Neuron (in vitro differentiated cells): ENCODE results near the gene SLC25A34.

Experiments used
- H2AFZ ChIP-seq: one replicate; pipeline ENCODE4 v1.6.1; 2013; ENCODE audit warnings: low read depth, mild to moderate bottlenecking, inconsistent platforms, low read length, moderate library complexity
- H3K27me3 ChIP-seq: one replicate; pipeline ENCODE4 v1.6.1; 2013; ENCODE audit warnings: low read length; ENCODE audit not compliant: insufficient read depth
- H3K36me3 ChIP-seq: one replicate; pipeline ENCODE4 v1.6.1; 2013; ENCODE audit warnings: low read length; ENCODE audit not compliant: insufficient read depth
- H3K4me1 ChIP-seq: one replicate; pipeline ENCODE4 v1.6.1; 2013; ENCODE audit warnings: low read length; ENCODE audit not compliant: insufficient read depth
- H3K4me3 ChIP-seq: 2 replicates; pipeline ENCODE4 v1.5.1; 2013; ENCODE audit warnings: mild to moderate bottlenecking, low read length, moderate library complexity
- H3K9me3 ChIP-seq: one replicate; pipeline ENCODE4 v1.6.1; 2013; ENCODE audit warnings: low read length

SLC25A34 gene

DNA sequence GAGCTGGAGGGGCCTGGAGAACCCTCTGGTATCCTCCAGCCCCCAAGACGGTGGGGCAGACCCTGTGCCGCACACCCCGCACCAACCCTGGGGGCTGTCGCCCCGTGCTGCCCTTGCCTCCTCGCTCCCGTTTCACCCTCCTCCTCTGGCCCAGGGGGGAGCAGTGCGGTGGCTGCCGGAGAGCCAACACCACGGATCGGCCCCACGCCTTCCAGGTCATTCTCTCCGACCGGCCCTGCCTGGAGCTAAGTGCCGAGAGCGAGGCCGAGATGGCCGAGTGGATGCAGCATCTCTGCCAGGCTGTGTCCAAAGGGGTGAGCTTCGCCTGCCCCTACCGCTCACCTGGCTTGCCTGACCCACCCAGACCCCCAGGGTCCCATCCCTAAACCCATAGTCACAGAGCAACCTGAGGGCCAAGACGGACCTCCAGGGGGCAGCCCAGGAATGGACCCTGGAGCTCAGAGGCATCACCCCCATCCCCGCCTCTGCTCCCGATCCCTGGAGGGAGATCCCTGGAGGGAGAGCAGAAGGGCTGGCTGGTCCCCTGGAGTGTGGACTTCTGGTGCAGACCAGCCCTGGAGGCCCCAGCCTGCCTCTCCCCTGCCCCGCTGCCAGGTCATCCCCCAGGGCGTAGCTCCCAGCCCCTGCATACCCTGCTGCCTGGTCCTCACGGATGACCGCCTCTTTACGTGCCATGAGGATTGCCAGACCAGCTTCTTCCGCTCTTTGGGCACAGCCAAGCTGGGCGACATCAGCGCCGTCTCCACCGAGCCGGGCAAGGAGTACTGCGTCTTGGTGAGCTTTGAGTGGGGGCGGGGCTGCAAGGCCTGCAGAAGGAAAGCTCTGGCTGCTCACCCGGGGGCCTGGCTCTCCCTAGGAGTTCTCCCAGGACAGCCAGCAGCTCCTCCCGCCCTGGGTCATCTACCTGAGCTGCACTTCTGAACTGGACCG, 4.0 kb upstream of the SLC25A34 start:
- Histone ChIP-seq H3K4me3 (no peak overlapping the region), H2AFZ (no peak overlapping the region), H3K9me3 (no peaks in the 10 kb centered on the region), H3K4me1 (no peaks in the 10 kb centered on the region), H3K36me3 (peaks cover 54% of the 10 kb centered on the region), H3K27me3 (no peaks in the 10 kb centered on the region)

DNA sequence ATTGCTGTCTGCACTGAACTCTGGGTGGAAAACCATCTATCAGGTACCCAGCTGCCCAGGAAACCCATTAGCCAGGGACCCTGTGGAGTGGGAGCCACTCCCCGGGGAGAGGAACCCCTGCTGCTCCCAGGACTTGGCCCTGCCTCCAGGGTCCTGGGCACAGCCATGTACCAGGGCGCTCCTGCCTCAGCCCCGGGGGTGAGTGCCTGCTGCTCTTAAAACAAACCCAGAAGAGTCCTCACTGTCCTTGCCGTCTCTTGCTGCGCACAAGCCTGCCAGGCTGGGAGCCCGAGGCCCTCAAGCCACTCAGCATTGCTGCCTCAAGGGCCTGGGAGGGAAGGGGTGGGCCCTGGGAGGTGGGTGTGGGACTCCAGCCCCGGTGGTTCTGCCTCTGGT, 3.4 kb upstream of the SLC25A34 start:
- Histone ChIP-seq H3K9me3 (no peaks in the 10 kb centered on the region), H3K27me3 (no peaks in the 10 kb centered on the region), H3K4me3 (no peak overlapping the region), H3K4me1 (no peaks in the 10 kb centered on the region), H3K36me3 (peaks cover 47% of the 10 kb centered on the region), H2AFZ (no peak overlapping the region)

GRCh38 chr1:15733218-15733725, 2.8 kb upstream of the SLC25A34 start:
- Histone ChIP-seq H3K9me3 (no peaks in the 10 kb centered on the region), H3K27me3 (no peaks in the 10 kb centered on the region), H3K4me3 (no peak overlapping the region), H3K36me3 (peaks cover 41% of the 10 kb centered on the region), H2AFZ (no peak overlapping the region), H3K4me1 (peaks cover 4% of the 10 kb centered on the region)

DNA sequence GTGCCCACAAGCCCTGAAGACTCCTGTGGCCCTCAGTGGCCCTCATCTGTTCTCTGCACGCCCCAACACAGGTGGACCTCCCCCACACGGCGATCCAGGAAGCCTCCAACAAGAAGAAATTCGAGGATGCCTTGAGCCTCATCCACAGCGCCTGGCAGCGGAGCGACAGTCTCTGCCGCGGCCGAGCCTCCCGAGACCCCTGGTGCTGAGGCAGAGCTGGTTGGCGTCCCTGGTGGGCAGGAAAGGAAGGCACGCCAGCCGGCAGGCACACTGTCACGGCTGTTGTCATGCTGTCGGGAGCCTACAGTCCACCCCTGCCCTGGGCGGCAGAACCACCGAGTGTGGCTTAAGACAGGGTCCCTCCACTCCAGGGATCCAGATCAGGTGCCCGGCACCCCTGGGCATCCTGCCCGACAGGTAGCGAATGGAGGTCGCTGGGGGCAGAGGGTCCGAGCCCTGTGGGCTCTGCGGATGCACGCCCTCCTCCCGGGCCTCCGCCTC, 2.3 kb upstream of the SLC25A34 start:
- H3K36me3 ChIP-seq: peaks cover 36% of the 10 kb centered on the region
- H3K27me3 ChIP-seq: no peaks in the 10 kb centered on the region
- no peak overlapping the region for H2AFZ ChIP-seq
- H3K4me3 ChIP-seq: no peak overlapping the region
- peaks cover 7% of the 10 kb centered on the region for H3K4me1 ChIP-seq
- H3K9me3 ChIP-seq: no peaks in the 10 kb centered on the region

- peaks cover 7% of the 10 kb centered on the region for H3K4me1 ChIP-seq
- H3K27me3 ChIP-seq: no peaks in the 10 kb centered on the region
- H3K4me3 ChIP-seq: no peak overlapping the region
- H3K9me3 ChIP-seq: no peaks in the 10 kb centered on the region
- H3K36me3 ChIP-seq: peaks cover 31% of the 10 kb centered on the region
- no peak overlapping the region for H2AFZ ChIP-seq
Observed at GRCh38 chr1:15734296-15734695, 1.8 kb upstream of the SLC25A34 start.

GRCh38 chr1:15734901-15735300, 1.2 kb upstream of the SLC25A34 start:
- H3K4me3 ChIP-seq: no peak overlapping the region
- H2AFZ ChIP-seq: no peak overlapping the region
- H3K9me3 ChIP-seq: no peaks in the 10 kb centered on the region
- H3K36me3 ChIP-seq: peaks cover 28% of the 10 kb centered on the region
- no peaks in the 10 kb centered on the region for H3K27me3 ChIP-seq
- peaks cover 7% of the 10 kb centered on the region for H3K4me1 ChIP-seq

DNA sequence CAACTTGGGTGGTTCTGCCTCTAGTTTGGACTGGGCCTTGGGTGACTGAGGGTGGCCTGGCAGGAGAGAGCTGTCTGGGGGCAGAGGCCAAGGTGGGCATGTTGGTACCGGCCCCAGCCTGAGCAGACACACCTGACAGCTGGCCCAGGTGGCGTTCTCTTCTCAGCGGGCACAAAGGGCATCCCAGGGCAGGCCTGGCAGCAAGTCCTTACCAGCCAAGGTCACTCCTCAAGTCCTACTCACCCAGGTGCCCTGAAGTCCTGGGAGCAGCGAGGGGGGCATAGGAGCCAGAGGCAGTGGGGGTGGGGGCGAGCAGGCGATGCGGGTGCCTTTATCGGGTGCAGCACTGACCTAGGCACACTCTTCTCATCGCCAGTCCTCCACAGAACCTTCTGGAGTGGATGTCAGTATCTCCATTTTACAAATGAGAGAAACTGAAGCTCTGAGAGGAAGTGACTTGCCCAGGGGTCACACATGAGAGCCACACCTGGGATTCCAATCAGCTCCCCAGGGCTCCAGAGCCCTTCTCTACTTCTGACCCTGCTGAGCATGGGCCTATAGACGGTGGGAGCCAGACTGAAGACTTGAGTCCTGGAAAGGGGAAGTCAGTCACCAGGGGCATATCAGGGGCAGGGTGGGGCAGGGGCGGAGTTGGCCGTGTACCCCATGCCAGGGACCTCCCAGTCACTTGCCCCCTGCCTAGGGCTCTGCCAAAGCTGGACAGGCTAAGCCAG, 587 bp upstream of the SLC25A34 start:
- Histone ChIP-seq H3K9me3 (no peaks in the 10 kb centered on the region), H3K4me1 (peaks cover 7% of the 10 kb centered on the region), H2AFZ (no peak overlapping the region), H3K36me3 (peaks cover 26% of the 10 kb centered on the region), H3K27me3 (no peaks in the 10 kb centered on the region), H3K4me3 (no peak overlapping the region)

DNA sequence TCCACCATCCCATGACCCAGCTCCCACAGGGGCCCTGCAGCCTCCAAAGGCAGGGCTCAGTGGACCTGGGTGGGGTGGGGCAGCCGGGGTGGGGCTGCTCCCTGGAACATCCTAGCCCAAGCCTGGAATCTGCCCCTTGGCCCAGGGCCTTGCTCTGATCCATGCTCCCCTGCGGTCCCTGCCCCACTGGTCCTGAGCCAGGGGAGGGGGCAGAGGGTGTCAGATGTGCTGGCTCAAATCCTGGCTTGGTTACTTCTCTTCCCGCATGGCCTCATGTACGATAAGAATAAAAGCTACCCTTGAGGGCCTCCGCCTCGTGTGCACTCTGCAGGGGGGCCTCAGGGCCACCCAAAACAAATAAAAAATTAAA, 819 bp downstream of the SLC25A34 start:
- Histone ChIP-seq H3K9me3 (no peaks in the 10 kb centered on the region), H3K36me3 (peaks cover 14% of the 10 kb centered on the region), H3K27me3 (no peaks in the 10 kb centered on the region), H3K4me1 (peaks cover 7% of the 10 kb centered on the region), H2AFZ (no peak overlapping the region), H3K4me3 (no peak overlapping the region)

- Histone ChIP-seq H2AFZ (no peak overlapping the region), H3K27me3 (no peaks in the 10 kb centered on the region), H3K4me3 (no peak overlapping the region), H3K36me3 (peaks cover 10% of the 10 kb centered on the region), H3K9me3 (no peaks in the 10 kb centered on the region), H3K4me1 (peaks cover 7% of the 10 kb centered on the region)
Observed at GRCh38 chr1:15737324-15738319, 1.6 kb downstream of the SLC25A34 start.

DNA sequence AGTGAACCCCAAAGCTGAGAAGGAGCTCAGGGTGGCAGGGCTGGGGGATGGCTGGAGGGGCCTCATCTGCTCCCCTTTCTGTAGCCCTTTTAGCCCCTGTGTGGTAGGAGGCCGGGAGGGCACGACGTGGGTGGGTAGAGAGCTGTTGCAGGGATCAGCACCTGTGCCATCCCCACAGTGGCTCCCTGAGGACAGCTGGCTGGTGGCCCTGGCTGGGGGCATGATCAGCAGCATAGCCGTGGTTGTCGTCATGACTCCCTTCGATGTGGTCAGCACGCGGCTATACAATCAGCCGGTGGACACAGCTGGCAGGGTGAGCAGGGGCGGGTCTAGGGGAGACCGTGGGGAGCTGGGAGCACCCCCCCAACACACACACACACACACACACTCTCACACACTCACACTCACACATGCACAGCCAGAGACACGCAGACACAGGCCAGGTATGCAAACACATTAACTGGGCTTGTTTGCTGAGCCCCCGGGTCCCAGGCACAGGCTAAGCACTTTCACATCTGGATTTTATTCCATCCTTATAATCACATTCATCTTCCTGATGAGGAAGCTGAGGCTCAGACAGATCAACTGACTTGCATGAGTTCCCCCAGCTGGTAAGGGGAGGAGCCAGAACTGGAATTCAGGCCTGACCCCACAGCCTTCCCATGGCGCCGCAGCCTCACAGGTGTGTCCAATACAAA, 2.5 kb downstream of the SLC25A34 start:
- Histone ChIP-seq H3K36me3 (peaks cover 4% of the 10 kb centered on the region), H3K27me3 (no peaks in the 10 kb centered on the region), H3K4me1 (peaks cover 7% of the 10 kb centered on the region), H3K4me3 (no peak overlapping the region), H3K9me3 (no peaks in the 10 kb centered on the region), H2AFZ (no peak overlapping the region)

DNA sequence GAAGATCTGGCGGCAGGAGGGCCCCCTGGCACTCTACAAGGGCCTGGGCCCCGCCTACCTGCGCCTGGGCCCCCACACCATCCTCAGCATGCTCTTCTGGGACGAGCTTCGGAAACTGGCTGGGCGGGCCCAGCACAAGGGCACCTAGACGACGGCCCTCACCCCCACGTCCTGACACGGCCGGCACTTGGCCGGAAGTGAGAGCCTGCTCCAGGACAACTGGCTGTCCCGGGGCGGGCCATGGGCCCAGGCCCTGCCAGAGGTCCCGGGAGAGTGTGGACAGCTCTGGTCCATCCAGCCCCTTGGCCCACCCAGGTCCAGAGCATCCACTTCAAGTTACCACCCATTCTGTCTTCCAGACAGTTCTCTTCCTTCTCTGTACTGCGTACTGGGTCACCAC, 3.2 kb downstream of the SLC25A34 start:
- no peaks in the 10 kb centered on the region for H3K27me3 ChIP-seq
- peaks cover 7% of the 10 kb centered on the region for H3K4me1 ChIP-seq
- no peaks in the 10 kb centered on the region for H3K36me3 ChIP-seq
- no peak overlapping the region for H3K4me3 ChIP-seq
- H2AFZ ChIP-seq: no peak overlapping the region
- no peaks in the 10 kb centered on the region for H3K9me3 ChIP-seq

DNA sequence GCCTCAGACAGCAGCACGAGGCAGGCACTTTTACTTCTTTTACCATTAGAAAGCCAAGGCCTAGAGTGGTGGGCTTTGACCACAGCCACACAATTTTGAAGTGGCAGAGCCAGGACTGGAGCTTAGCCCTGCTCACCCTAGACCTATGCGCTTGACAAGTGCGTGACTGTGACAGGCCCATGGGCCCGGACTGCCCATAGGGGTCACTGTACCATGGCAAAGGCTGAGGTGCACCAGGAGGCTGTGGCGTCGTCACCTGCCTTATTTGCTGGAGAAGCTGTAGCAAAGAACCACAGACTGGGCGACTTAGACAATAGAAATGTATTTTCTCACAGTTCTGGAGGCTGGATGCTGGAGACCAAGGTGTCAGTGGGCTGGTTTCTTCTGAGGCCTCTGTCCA, 3.7 kb downstream of the SLC25A34 start:
- Histone ChIP-seq H3K4me3 (no peak overlapping the region), H2AFZ (no peak overlapping the region), H3K36me3 (no peaks in the 10 kb centered on the region), H3K9me3 (no peaks in the 10 kb centered on the region), H3K4me1 (peaks cover 7% of the 10 kb centered on the region), H3K27me3 (no peaks in the 10 kb centered on the region)
